ENCODE data around the gene KAZN. TPM values are rescaled to one million over a fixed set of nuclear protein-coding genes. Genes with fewer than 3 reads are reported as not detected.

The KAZN gene
- polyA plus RNA-seq, 1 donor from 2014 or later, result 20.6 TPM

DNA sequence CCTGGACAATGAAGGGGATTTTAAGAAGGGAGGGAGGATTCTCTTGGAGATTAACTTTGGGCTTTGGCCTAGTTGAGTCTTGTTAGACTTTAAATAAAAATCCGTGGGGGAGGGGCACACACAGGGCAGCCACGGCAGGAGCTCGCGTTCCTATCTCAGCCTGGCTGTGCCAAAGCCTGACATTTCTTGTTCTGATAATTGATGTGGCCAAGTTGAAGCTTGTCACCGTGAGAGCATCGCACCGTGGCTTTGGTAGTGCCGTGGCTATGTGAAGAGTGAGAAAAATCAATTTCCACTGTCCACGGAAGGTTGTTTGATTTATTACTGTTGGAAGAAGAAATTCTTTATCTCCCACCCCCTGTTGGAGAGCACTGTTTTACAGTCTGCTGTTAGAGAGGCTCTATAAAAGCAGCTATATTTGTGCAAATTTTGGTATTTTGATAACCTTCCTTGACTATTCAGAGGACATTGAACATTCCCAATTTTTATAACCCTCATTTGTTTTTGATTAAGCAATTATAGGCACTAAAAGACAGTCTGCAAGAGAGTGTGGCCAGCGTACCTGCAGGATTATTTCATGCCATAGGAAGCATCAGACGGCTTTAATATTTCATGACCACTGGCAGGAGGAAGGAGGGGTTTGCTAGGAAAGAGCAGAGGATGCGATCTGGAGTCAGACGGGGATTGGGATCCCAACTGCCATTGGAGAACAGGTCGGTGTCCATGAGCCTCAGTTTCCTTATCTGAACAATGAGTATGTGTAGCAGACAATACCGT lies 160.7 kb downstream of the KAZN start:
- no peak overlapping the region for H3K4me2 ChIP-seq (ENCODE audit: low read length)
- no peaks in the 10 kb centered on the region for H3K9me2 ChIP-seq (ENCODE audit: insufficient read depth, low read length)
- H3K27ac ChIP-seq (ENCODE audit: low read length), result no peak overlapping the region
- no peaks in the 10 kb centered on the region for H3F3A ChIP-seq (ENCODE audit: insufficient read depth, low read length, poor library complexity, severe bottlenecking)
- H3K9ac ChIP-seq (ENCODE audit: low read length), result no peak overlapping the region
- no peaks in the 10 kb centered on the region for H3K36me3 ChIP-seq (ENCODE audit: insufficient read depth, low read length)
- TF ChIP-seq TAF1 (IDR thresholded peaks at IDR 0.05; ENCODE audit: low read depth), result no peak
- no peak for TF ChIP-seq MXI1 (conservative IDR thresholded peaks at IDR 0.05; ENCODE audit: poor library complexity, severe bottlenecking)
- no peak for TF ChIP-seq EP300 (conservative IDR thresholded peaks at IDR 0.05; ENCODE audit: poor library complexity, severe bottlenecking)
- TF ChIP-seq SMC3 (conservative IDR thresholded peaks at IDR 0.05; ENCODE audit: poor library complexity), result no peak
- no peak for TF ChIP-seq POLR2AphosphoS5 (IDR thresholded peaks at IDR 0.05)
- TF ChIP-seq, protein P1, sequence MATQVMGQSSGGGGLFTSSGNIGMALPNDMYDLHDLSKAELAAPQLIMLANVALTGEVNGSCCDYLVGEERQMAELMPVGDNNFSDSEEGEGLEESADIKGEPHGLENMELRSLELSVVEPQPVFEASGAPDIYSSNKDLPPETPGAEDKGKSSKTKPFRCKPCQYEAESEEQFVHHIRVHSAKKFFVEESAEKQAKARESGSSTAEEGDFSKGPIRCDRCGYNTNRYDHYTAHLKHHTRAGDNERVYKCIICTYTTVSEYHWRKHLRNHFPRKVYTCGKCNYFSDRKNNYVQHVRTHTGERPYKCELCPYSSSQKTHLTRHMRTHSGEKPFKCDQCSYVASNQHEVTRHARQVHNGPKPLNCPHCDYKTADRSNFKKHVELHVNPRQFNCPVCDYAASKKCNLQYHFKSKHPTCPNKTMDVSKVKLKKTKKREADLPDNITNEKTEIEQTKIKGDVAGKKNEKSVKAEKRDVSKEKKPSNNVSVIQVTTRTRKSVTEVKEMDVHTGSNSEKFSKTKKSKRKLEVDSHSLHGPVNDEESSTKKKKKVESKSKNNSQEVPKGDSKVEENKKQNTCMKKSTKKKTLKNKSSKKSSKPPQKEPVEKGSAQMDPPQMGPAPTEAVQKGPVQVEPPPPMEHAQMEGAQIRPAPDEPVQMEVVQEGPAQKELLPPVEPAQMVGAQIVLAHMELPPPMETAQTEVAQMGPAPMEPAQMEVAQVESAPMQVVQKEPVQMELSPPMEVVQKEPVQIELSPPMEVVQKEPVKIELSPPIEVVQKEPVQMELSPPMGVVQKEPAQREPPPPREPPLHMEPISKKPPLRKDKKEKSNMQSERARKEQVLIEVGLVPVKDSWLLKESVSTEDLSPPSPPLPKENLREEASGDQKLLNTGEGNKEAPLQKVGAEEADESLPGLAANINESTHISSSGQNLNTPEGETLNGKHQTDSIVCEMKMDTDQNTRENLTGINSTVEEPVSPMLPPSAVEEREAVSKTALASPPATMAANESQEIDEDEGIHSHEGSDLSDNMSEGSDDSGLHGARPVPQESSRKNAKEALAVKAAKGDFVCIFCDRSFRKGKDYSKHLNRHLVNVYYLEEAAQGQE (IDR thresholded peaks at IDR 0.05; ENCODE audit: borderline replicate concordance), result no peak
- TF ChIP-seq EZH2 (IDR thresholded peaks at IDR 0.05; ENCODE audit: borderline replicate concordance, insufficient read depth, low read length, poor library complexity, severe bottlenecking), result no peak
- TF ChIP-seq RAD21 (conservative IDR thresholded peaks at IDR 0.05), result no peak
- TF ChIP-seq CTCF (IDR thresholded peaks at IDR 0.05; ENCODE audit: poor library complexity, severe bottlenecking), result no peak
- no peak overlapping the region for H2AFZ ChIP-seq (ENCODE audit: low read depth, low read length)
- no peaks in the 10 kb centered on the region for H4K20me1 ChIP-seq (ENCODE audit: insufficient read depth)
- no peaks in the 10 kb centered on the region for H3K27me3 ChIP-seq (ENCODE audit: insufficient read depth, low read depth, low read length)
- no peaks in the 10 kb centered on the region for H3K9me3 ChIP-seq (ENCODE audit: low read length)
- H3K4me3 ChIP-seq (ENCODE audit: low read length), result no peak overlapping the region
- H3K79me2 ChIP-seq (replicated peaks; ENCODE audit: insufficient read depth, low read length), result peaks cover 3% of the 10 kb centered on the region

DNA sequence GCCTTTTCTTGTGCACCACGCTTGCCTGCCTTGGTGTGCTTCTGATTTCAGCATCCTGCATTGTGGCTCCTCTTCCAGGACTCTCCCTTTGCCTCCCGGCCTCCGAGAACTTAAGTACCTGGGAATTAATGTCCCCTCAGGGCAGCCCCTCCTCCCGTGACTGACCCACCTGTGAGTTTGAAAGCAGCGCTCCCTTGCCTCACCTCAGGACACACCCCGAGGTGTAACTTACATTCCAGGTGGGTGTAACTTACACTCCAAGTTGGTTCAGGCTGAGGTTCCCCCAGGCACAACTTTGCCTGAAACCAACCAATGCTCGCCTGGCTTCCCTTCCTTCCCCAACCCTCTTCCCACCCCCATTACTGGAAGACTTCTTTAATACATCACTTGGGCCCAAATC lies 161.4 kb downstream of the KAZN start:
- H3K4me2 ChIP-seq (ENCODE audit: low read length), result no peak overlapping the region

More for the DNA sequence above, 161.4 kb downstream of the KAZN start:
- no peak for TF ChIP-seq RAD21 (conservative IDR thresholded peaks at IDR 0.05)
- no peak for TF ChIP-seq EP300 (conservative IDR thresholded peaks at IDR 0.05; ENCODE audit: poor library complexity, severe bottlenecking)
- no peak for TF ChIP-seq TAF1 (IDR thresholded peaks at IDR 0.05; ENCODE audit: low read depth)
- TF ChIP-seq CTCF (IDR thresholded peaks at IDR 0.05; ENCODE audit: poor library complexity, severe bottlenecking), result no peak
- no peak for TF ChIP-seq POLR2AphosphoS5 (IDR thresholded peaks at IDR 0.05)
- TF ChIP-seq, protein P1 (IDR thresholded peaks at IDR 0.05; ENCODE audit: borderline replicate concordance), result no peak
- TF ChIP-seq EZH2 (IDR thresholded peaks at IDR 0.05; ENCODE audit: borderline replicate concordance, insufficient read depth, low read length, poor library complexity, severe bottlenecking), result no peak
- TF ChIP-seq MXI1 (conservative IDR thresholded peaks at IDR 0.05; ENCODE audit: poor library complexity, severe bottlenecking), result no peak
- TF ChIP-seq SMC3 (conservative IDR thresholded peaks at IDR 0.05; ENCODE audit: poor library complexity), result no peak
- no peaks in the 10 kb centered on the region for H3K9me2 ChIP-seq (ENCODE audit: insufficient read depth, low read length)
- H3K4me3 ChIP-seq (ENCODE audit: low read length), result no peak overlapping the region
- H3K79me2 ChIP-seq (replicated peaks; ENCODE audit: insufficient read depth, low read length), result peaks cover 3% of the 10 kb centered on the region
- no peaks in the 10 kb centered on the region for H3K27me3 ChIP-seq (ENCODE audit: insufficient read depth, low read depth, low read length)
- no peaks in the 10 kb centered on the region for H3K9me3 ChIP-seq (ENCODE audit: low read length)
- H3K27ac ChIP-seq (ENCODE audit: low read length), result no peak overlapping the region
- H4K20me1 ChIP-seq (ENCODE audit: insufficient read depth), result no peaks in the 10 kb centered on the region
- no peaks in the 10 kb centered on the region for H3F3A ChIP-seq (ENCODE audit: insufficient read depth, low read length, poor library complexity, severe bottlenecking)
- H3K36me3 ChIP-seq (ENCODE audit: insufficient read depth, low read length), result no peaks in the 10 kb centered on the region
- no peak overlapping the region for H3K9ac ChIP-seq (ENCODE audit: low read length)
- no peak overlapping the region for H2AFZ ChIP-seq (ENCODE audit: low read depth, low read length)
